Naive thymus-derived CD8-positive, alpha-beta T cell (primary cell): ENCODE results near the gene CNOT4. TPM values are rescaled to one million over a fixed set of nuclear protein-coding genes. Genes with fewer than 3 reads are reported as not detected.

Experiments used
- ATAC-seq, 2 donors: fragments of 150-1000 bp; cut with Tn5 transposase in 1 of 2; sonication (Bioruptor Pico), chemical (Tn5 transposase) in 1 of 2; 1 replicate in 1 of 2; 2 replicates in 1 of 2; pipeline ENCODE4 v1.10.0; 2021; ENCODE audit warnings: mild to moderate bottlenecking in 2 of 2, moderate library complexity in 2 of 2
- POLR2A ChIA-PET: fragments of 350-600 bp; sonication (Branson Sonifier 250); formaldehyde crosslinking; loops from one replicate; lab custom pipeline; 2021; ENCODE audit warnings: antibody characterized with exemption; lab: Charles Lee
- DNase-seq, 10 donors: peaks; one replicate each; pipeline versions ENCODE4 v3.0.0 to v3.0.0-alpha.2; 2020 to 2022
- H3K27ac Mint-ChIP-seq, 10 donors: one replicate each; pipeline ENCODE4 v1.8.0; 2020 to 2022; ENCODE audit warnings: mild to moderate bottlenecking in 10 of 10, mixed read lengths in 10 of 10, moderate library complexity in 4 of 10, inconsistent platforms in 1 of 10
- H3K27me3 Mint-ChIP-seq, 5 donors: one replicate each; pipeline ENCODE4 v1.8.0; 2021 to 2022; ENCODE audit warnings: mixed read lengths in 5 of 5
- H3K36me3 Mint-ChIP-seq, 3 donors: one replicate each; pipeline ENCODE4 v1.8.0; 2020 to 2022; ENCODE audit warnings: mixed read lengths in 3 of 3, mild to moderate bottlenecking in 2 of 3, inconsistent platforms in 1 of 3
- H3K4me1 Mint-ChIP-seq, 4 donors: one replicate each; pipeline ENCODE4 v1.8.0; 2021 to 2022; ENCODE audit warnings: mixed read lengths in 4 of 4
- H3K4me3 Mint-ChIP-seq, 10 donors: one replicate each; pipeline ENCODE4 v1.8.0; 2020 to 2022; ENCODE audit warnings: mild to moderate bottlenecking in 10 of 10, mixed read lengths in 10 of 10, moderate library complexity in 6 of 10, inconsistent platforms in 1 of 10
- H3K9me3 Mint-ChIP-seq, 9 donors: one replicate each; pipeline ENCODE4 v1.8.0; 2020 to 2022; ENCODE audit warnings: mixed read lengths in 9 of 9, mild to moderate bottlenecking in 3 of 9, inconsistent platforms in 1 of 9, moderate library complexity in 1 of 9
- polyA plus RNA-seq, 3 donors: library from polyadenylated mRNA; unstranded; fragments of 300-500 nt; fragmentation: Illumina TruSeq; gene quantifications; one replicate each; pipeline ENCODE4 v1.2.3, GENCODE V29; 2021
- total RNA-seq, 8 experiments: library from RNA in 2 of 8; stranded (reverse) in 2 of 8; gene quantifications; one replicate each; pipeline ENCODE4 v1.2.3 and lab custom pipeline; 2021 to 2026

The CNOT4 gene
- total and polyA plus RNA-seq, 5 experiments from 2014 or later = 11.9 to 42.2 (median 19.6) TPM

- ATAC-seq (no peak), DNase-seq (no peak)
- Mint-ChIP-seq H3K9me3 (no peaks in the 10 kb centered on the region), H3K36me3 (no peaks in the 10 kb centered on the region), H3K27ac (no peak overlapping the region), H3K4me1 (no peaks in the 10 kb centered on the region), H3K4me3 (no peak overlapping the region), H3K27me3 (peaks cover 0 to 1% (median 0%) of the 10 kb centered on the region in 5 donors)
- POLR2A ChIA-PET = no interaction called here
Measured at GRCh38 chr7:135342887-135343286, 167.0 kb downstream of the CNOT4 start.

GRCh38 chr7:135341049-135341448, 168.9 kb downstream of the CNOT4 start:
- POLR2A ChIA-PET = no interaction called here
- Mint-ChIP-seq H3K4me3 (no peak overlapping the region), H3K36me3 (no peaks in the 10 kb centered on the region), H3K4me1 (no peaks in the 10 kb centered on the region), H3K27ac (no peak overlapping the region), H3K27me3 (peaks cover 0 to 1% (median 0%) of the 10 kb centered on the region in 5 donors), H3K9me3 (no peaks in the 10 kb centered on the region)
- DNase-seq (no peak), ATAC-seq (no peak)

- Mint-ChIP-seq H3K27me3 (peaks cover 0 to 1% (median 0%) of the 10 kb centered on the region in 5 donors), H3K36me3 (no peaks in the 10 kb centered on the region), H3K4me3 (no peak overlapping the region), H3K27ac (no peak overlapping the region), H3K9me3 (no peaks in the 10 kb centered on the region), H3K4me1 (peaks cover 0 to 2% (median 0%) of the 10 kb centered on the region in 4 donors)
- ATAC-seq (no peak), DNase-seq (no peak)
- POLR2A ChIA-PET = no interaction called here
Measured at GRCh38 chr7:135337977-135338550, 171.8 kb downstream of the CNOT4 start.

GRCh38 chr7:135337506-135337905, 172.4 kb downstream of the CNOT4 start:
- Mint-ChIP-seq H3K27ac (no peak overlapping the region), H3K4me1 (peaks cover 0 to 2% (median 0%) of the 10 kb centered on the region in 4 donors), H3K36me3 (no peaks in the 10 kb centered on the region), H3K27me3 (peaks cover 0 to under 1% (median 0%) of the 10 kb centered on the region in 5 donors), H3K4me3 (no peak overlapping the region), H3K9me3 (no peaks in the 10 kb centered on the region)
- ATAC-seq (no peak), DNase-seq (no peak)
- POLR2A ChIA-PET = no interaction called here

- peaks cover 0 to 2% (median 0%) of the 10 kb centered on the region in 5 donors for H3K27me3 Mint-ChIP-seq
- H3K4me1 Mint-ChIP-seq = peaks cover 0 to 2% (median 0%) of the 10 kb centered on the region in 4 donors
- POLR2A ChIA-PET = no interaction called here
- H3K9me3 Mint-ChIP-seq = no peaks in the 10 kb centered on the region
- peak in 4 of 10 donors; percentile 4 to 9 (median 7) for DNase-seq
- peaks cover 0 to 6% (median 2%) of the 10 kb centered on the region in 3 donors for H3K36me3 Mint-ChIP-seq
- H3K27ac Mint-ChIP-seq = no peak overlapping the region
- no peak overlapping the region for H3K4me3 Mint-ChIP-seq
- no peak for ATAC-seq
Measured at GRCh38 chr7:135335628-135336139, 174.2 kb downstream of the CNOT4 start.

GRCh38 chr7:135334830-135335543, 174.9 kb downstream of the CNOT4 start:
- Mint-ChIP-seq H3K9me3 (peaks cover 0 to under 1% (median 0%) of the 10 kb centered on the region in 9 donors), H3K27me3 (peaks cover 0 to 2% (median 0%) of the 10 kb centered on the region in 5 donors), H3K4me3 (no peak overlapping the region), H3K4me1 (peaks cover 0 to 2% (median 0%) of the 10 kb centered on the region in 4 donors), H3K27ac (no peak overlapping the region), H3K36me3 (peaks cover 0 to 6% (median 2%) of the 10 kb centered on the region in 3 donors)
- POLR2A ChIA-PET = no interaction called here
- no peak for DNase-seq
- ATAC-seq = no peak

GRCh38 chr7:135333946-135334345, 176.0 kb downstream of the CNOT4 start:
- peaks cover 0 to 2% (median 0%) of the 10 kb centered on the region in 5 donors for H3K27me3 Mint-ChIP-seq
- H3K9me3 Mint-ChIP-seq = peaks cover 0 to 3% (median 0%) of the 10 kb centered on the region in 9 donors
- POLR2A ChIA-PET = no interaction called here
- H3K4me1 Mint-ChIP-seq = peaks cover 0 to 2% (median 0%) of the 10 kb centered on the region in 4 donors
- no peak for ATAC-seq
- DNase-seq = no peak
- H3K27ac Mint-ChIP-seq = no peak overlapping the region
- H3K36me3 Mint-ChIP-seq = peaks cover 0 to 6% (median 2%) of the 10 kb centered on the region in 3 donors
- no peak overlapping the region for H3K4me3 Mint-ChIP-seq

- Mint-ChIP-seq H3K4me3 (no peak overlapping the region), H3K36me3 (peaks cover 0 to 6% (median 2%) of the 10 kb centered on the region in 3 donors), H3K9me3 (peaks cover 0 to 3% (median 0%) of the 10 kb centered on the region in 9 donors), H3K27ac (no peak overlapping the region), H3K27me3 (peaks cover 0 to 2% (median 0%) of the 10 kb centered on the region in 5 donors), H3K4me1 (peaks cover 0 to 2% (median 0%) of the 10 kb centered on the region in 4 donors)
- no peak for ATAC-seq
- DNase-seq = no peak
- POLR2A ChIA-PET = no interaction called here
Measured at GRCh38 chr7:135333200-135333599, 176.7 kb downstream of the CNOT4 start.

- POLR2A ChIA-PET = no interaction called here
- peaks cover 0 to 26% (median 2%) of the 10 kb centered on the region in 3 donors for H3K36me3 Mint-ChIP-seq
Measured at GRCh38 chr7:135330088-135330487, 179.8 kb downstream of the CNOT4 start.

GRCh38 chr7:135328526-135328925, 181.4 kb downstream of the CNOT4 start:
- Mint-ChIP-seq H3K4me3 (no peak overlapping the region), H3K4me1 (peaks cover 0 to 2% (median 0%) of the 10 kb centered on the region in 4 donors), H3K36me3 (peaks cover 0 to 33% (median 9%) of the 10 kb centered on the region in 3 donors), H3K27ac (no peak overlapping the region), H3K9me3 (peaks cover 0 to 32% (median 12%) of the 10 kb centered on the region in 9 donors), H3K27me3 (peaks cover 0 to 2% (median 0%) of the 10 kb centered on the region in 5 donors)
- no peak for ATAC-seq
- POLR2A ChIA-PET = no interaction called here
- DNase-seq = no peak

More at GRCh38 chr7:135330088-135330487, 179.8 kb downstream of the CNOT4 start:
- Mint-ChIP-seq H3K9me3 (peaks cover 0 to 18% (median 3%) of the 10 kb centered on the region in 9 donors), H3K4me3 (no peak overlapping the region), H3K27ac (no peak overlapping the region), H3K27me3 (peaks cover 0 to 2% (median 0%) of the 10 kb centered on the region in 5 donors), H3K4me1 (peaks cover 0 to 2% (median 0%) of the 10 kb centered on the region in 4 donors)
- DNase-seq (no peak), ATAC-seq (no peak)

GRCh38 chr7:135328053-135328452, 181.8 kb downstream of the CNOT4 start:
- POLR2A ChIA-PET = no interaction called here
- peaks cover 3 to 37% (median 13%) of the 10 kb centered on the region in 9 donors for H3K9me3 Mint-ChIP-seq
- ATAC-seq = no peak

GRCh38 chr7:135327458-135327857, 182.4 kb downstream of the CNOT4 start:
- peaks cover 0 to 33% (median 9%) of the 10 kb centered on the region in 3 donors for H3K36me3 Mint-ChIP-seq
- no peak for ATAC-seq
- H3K9me3 Mint-ChIP-seq = peaks cover 3 to 39% (median 14%) of the 10 kb centered on the region in 9 donors
- H3K4me3 Mint-ChIP-seq = no peak overlapping the region
- H3K4me1 Mint-ChIP-seq = no peaks in the 10 kb centered on the region
- POLR2A ChIA-PET = interaction anchor here (0.6 kb wide), 1 partner anchor 423 kb away, joined by 3 read pairs; no protein-coding TSS in a partner anchor
- peaks cover 0 to 2% (median 0%) of the 10 kb centered on the region in 5 donors for H3K27me3 Mint-ChIP-seq
- no peak for DNase-seq
- no peak overlapping the region for H3K27ac Mint-ChIP-seq

More at GRCh38 chr7:135328053-135328452, 181.8 kb downstream of the CNOT4 start:
- Mint-ChIP-seq H3K27me3 (peaks cover 0 to 2% (median 0%) of the 10 kb centered on the region in 5 donors), H3K4me3 (no peak overlapping the region), H3K27ac (no peak overlapping the region), H3K36me3 (peaks cover 0 to 33% (median 9%) of the 10 kb centered on the region in 3 donors), H3K4me1 (no peaks in the 10 kb centered on the region)
- no peak for DNase-seq
